Activated CD4-positive, alpha-beta T cell treated with anti-CD3 and anti-CD28 coated beads for 36 hours (primary cell): ENCODE results near the gene MECP2. TPM values are rescaled to one million over a fixed set of nuclear protein-coding genes. Genes with fewer than 3 reads are reported as not detected.
A peak's percentile ranks its signal among the peaks of the same experiment; 100 is the strongest.
"Not testable (repeated sequence)": the region's sequence is repeated elsewhere in the genome, so short reads cannot be mapped to it uniquely, and the experiment has no call there.

Source experiments
- ATAC-seq: fragments of 200-7000 bp; cut with Tn5 transposase; one replicate; pipeline ENCODE4 v1.10.0; 2021; ENCODE audit warnings: mild to moderate bottlenecking, moderate library complexity
- CTCF ChIA-PET: fragments of 350-600 bp; sonication (Branson Sonifier 250); formaldehyde crosslinking; loops from one replicate; lab custom pipeline; 2021; ENCODE audit warnings: antibody characterized with exemption; lab: Charles Lee
- POLR2A ChIA-PET: fragments of 350-600 bp; sonication (Branson Sonifier 250); formaldehyde crosslinking; loops from one replicate; lab custom pipeline; 2021; ENCODE audit warnings: antibody characterized with exemption, inconsistent platforms; lab: Charles Lee
- DNase-seq: peaks from one replicate; pipeline ENCODE4 v3.0.0-alpha.2; 2020
- H3K27ac Mint-ChIP-seq: one replicate; pipeline ENCODE4 v1.8.0; 2021; ENCODE audit warnings: mixed read lengths
- H3K27me3 Mint-ChIP-seq: one replicate; pipeline ENCODE4 v1.8.0; 2021; ENCODE audit warnings: mixed read lengths
- H3K36me3 Mint-ChIP-seq: one replicate; pipeline ENCODE4 v1.8.0; 2021; ENCODE audit warnings: low read depth, mixed read lengths
- H3K4me1 Mint-ChIP-seq: one replicate; pipeline ENCODE4 v1.8.0; 2021; ENCODE audit warnings: mixed read lengths
- H3K4me3 Mint-ChIP-seq: one replicate; pipeline ENCODE4 v1.8.0; 2021; ENCODE audit warnings: mild to moderate bottlenecking, moderate library complexity, mixed read lengths
- H3K9me3 Mint-ChIP-seq: one replicate; pipeline ENCODE4 v1.8.0; 2021; ENCODE audit warnings: low read depth, mixed read lengths
- intact Hi-C, 2 experiments: fragments of 100-400 bp; cut with DNase I in 1 of 2; cut with micrococcal nuclease in 1 of 2; formaldehyde crosslinking; loops; one replicate each; pipeline versions ENCODE4 v1.14.2 to v1.15.1; 2022 to 2024; cut with DNase I, micrococcal nuclease
- total RNA-seq, 2 experiments: library from RNA; stranded (reverse); gene quantifications; one replicate each; pipeline ENCODE4 v1.2.3, GENCODE V29; 2021

The MECP2 gene
- total RNA-seq, 2 experiments from 2014 or later = 50.7 to 60.0 TPM

DNA sequence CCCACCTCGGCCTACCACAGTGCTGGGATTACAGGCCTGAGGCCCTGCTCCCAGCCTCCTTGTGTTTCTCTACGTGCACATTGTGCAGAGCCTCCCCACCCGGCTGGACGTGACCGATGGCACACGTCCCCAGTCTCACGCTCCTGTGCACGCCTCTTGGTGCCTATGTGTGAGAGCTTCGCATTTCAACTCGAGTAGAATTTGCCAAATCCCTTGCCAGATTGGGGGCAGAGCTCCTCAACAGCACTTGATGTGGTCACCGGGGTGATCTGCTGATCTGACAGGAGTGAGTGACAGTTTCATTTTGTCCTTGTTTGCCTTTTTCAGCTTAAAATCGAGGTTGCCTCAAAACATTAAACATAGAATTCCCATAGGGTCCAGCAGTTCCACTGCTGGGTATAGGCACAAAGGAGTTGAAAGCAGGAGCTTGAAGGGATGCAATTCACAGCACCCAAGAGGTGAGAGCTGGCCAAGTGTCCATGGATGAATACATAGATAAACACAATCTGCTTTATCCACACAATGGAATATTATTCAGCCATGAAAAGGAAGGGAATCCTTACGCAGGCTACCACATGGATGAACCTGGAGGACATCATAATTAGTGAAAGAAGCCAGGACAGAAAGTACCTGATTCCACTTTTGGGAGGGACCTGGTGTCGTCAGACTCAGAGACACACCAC, 107.4 kb downstream of the MECP2 start:
- Mint-ChIP-seq H3K4me3 (peak overlapping the region; percentile 17), H3K4me1 (peaks cover 17% of the 10 kb centered on the region), H3K27ac (peak overlapping the region; percentile 43), H3K27me3 (no peaks in the 10 kb centered on the region), H3K9me3 (no peaks in the 10 kb centered on the region), H3K36me3 (no peaks in the 10 kb centered on the region)
- ChIA-PET CTCF (interaction anchor here (0.9 to 1.1 kb wide), 3 partner anchors 11 to 55 kb away, joined by 3 to 6 read pairs (median 3); partner anchors contain the start of gene NAA10), POLR2A (no interaction called here)
- no peak for ATAC-seq
- peak; percentile 44 for DNase-seq
- intact Hi-C loops = no loop called here

DNA sequence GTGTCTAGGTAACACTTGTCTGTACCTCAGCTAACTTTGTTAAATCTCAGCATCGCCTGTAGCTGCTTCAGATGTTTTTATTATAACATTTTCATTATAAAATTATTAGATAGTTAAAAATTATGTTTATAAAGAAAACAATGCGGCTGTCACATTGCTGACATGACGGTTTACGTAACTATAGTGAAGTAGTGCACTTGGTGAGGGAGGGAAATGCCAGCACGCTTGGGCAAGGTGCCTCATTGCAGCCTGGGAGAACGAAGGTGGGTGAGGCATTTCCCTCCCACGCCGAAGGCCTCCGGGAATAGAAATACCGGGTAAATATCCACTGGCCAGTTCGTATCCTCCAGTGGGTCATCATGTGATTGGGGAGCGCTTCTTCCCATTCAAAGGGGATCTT, 109.0 kb downstream of the MECP2 start:
- Mint-ChIP-seq H3K36me3 (no peaks in the 10 kb centered on the region), H3K4me3 (no peak overlapping the region), H3K27ac (no peak overlapping the region), H3K27me3 (no peaks in the 10 kb centered on the region), H3K4me1 (peaks cover 32% of the 10 kb centered on the region), H3K9me3 (no peaks in the 10 kb centered on the region)
- DNase-seq (no peak), ATAC-seq (no peak)
- ChIA-PET CTCF (no interaction called here), POLR2A (no interaction called here)
- intact Hi-C loops = no loop called here

DNA sequence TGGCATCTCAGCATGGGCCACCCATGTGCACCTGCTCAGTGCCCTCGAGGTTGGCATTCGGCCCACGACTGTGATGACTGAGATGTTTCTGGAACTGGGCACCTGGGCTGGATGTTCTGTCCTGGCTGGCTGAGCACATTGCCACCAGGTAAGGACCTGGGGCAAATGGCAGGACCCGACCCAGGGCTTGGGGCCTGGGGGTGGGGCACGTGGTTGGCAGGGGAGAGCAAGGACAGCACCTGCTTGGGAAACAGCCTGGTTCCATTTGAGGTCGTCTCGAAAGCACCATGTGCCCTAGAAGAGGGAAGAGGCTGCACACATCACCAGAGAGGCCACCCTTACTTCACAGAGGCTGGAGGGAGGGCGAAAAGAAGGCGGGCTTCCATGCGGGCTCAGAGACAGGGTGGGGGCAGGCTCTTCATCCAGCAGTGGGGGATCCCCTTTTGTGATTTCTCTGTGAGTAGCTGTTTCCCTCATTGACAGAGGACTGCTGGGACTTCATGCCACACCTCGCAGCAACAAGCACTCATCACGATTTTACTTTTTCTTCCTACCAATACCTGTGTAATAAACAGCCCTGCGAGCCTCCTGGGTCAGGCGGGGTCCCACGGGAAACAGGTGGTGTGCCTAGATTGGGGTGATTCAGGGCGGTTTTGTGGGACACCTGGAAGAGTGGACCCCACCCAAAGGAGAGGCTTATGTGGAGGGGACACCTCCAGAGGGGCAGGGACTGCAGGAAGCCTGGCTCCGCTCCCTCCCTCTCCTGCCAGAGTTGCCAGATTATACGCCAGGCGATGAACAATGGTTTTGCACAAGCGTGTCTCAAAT, 113.0 kb downstream of the MECP2 start:
- DNase-seq (peak; percentile 80), ATAC-seq (peak; percentile 64)
- peak overlapping the region; percentile 99 for H3K27ac Mint-ChIP-seq
- intact Hi-C loops = loop anchor here in 1 of 2 experiments (1.0 to 2.0 kb wide), 2 partner anchors 12 to 34 kb away; partner anchors contain the start of genes IRAK1 and TMEM187
- H3K4me1 Mint-ChIP-seq = peaks cover 49% of the 10 kb centered on the region
- H3K4me3 Mint-ChIP-seq = peak overlapping the region; percentile 78
- H3K9me3 Mint-ChIP-seq = no peaks in the 10 kb centered on the region
- ChIA-PET CTCF (interaction anchor here (0.5 to 0.8 kb wide), 2 partner anchors 11 to 152 kb away, joined by 3 to 5 read pairs; no protein-coding TSS in a partner anchor), POLR2A (interaction anchor here (1.0 kb wide), 1 partner anchor 11 kb away, joined by 3 read pairs; no protein-coding TSS in a partner anchor)
- H3K27me3 Mint-ChIP-seq = no peaks in the 10 kb centered on the region
- H3K36me3 Mint-ChIP-seq = peaks cover 7% of the 10 kb centered on the region

DNA sequence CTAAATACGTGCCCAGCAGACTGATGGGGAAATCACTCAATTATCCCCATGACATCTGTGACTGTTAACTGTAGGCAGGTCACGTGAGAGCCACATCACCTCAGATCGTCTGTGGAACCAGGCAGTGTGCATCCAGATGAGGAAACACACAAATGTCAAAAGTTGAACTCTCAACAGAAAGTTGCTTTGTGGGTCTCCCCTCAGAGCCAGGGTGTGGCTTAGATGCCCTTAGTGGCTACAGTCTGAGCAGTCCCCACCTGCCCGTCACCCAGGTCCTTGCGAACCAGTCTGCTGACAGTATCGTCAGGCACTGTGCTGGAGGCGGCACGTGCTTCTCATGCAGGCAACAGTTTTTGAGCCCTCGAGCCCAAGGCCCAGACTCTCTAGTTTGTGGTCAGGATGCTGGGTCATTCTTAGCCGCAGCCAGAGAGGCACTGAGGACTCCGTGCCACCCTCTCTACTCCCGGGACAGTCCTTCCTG, 114.2 kb downstream of the MECP2 start:
- Mint-ChIP-seq H3K27me3 (no peaks in the 10 kb centered on the region), H3K36me3 (peaks cover 7% of the 10 kb centered on the region), H3K4me3 (no peak overlapping the region), H3K27ac (peak overlapping the region; percentile 70), H3K4me1 (peaks cover 45% of the 10 kb centered on the region), H3K9me3 (no peaks in the 10 kb centered on the region)
- intact Hi-C loops = no loop called here
- ChIA-PET POLR2A (no interaction called here), CTCF (no interaction called here)
- DNase-seq (peak; percentile 45), ATAC-seq (no peak)

DNA sequence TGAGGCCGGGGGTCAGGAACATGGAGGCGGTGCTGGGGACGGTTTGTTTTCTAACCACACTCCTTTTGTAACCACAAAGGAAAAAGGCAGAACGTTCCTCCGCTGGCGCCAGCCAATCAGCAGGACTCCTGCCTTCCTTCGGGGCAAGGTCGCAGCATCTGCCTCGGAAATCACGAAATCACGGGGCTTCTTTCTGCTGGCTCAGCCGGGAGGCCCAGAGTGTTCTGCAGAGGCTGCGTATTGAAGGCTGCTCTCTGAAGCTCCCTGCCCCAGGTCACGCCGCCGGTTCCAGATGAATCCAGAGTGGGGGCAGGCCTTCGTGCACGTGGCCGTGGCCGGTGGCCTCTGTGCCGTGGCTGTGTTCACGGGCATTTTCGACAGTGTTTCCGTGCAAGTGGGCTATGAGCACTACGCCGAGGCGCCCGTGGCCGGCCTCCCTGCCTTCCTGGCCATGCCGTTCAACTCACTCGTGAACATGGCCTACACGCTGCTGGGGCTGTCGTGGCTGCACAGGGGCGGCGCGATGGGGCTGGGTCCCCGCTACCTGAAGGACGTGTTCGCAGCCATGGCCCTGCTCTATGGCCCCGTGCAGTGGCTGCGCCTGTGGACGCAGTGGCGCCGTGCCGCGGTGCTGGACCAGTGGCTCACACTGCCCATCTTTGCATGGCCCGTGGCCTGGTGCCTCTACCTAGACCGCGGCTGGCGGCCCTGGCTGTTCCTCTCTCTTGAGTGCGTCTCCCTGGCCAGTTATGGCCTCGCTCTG, 115.6 kb downstream of the MECP2 start:
- Mint-ChIP-seq H3K4me3 (peak overlapping the region; percentile 62), H3K4me1 (peaks cover 45% of the 10 kb centered on the region), H3K36me3 (peaks cover 7% of the 10 kb centered on the region), H3K27ac (peak overlapping the region; percentile 96), H3K27me3 (no peaks in the 10 kb centered on the region), H3K9me3 (no peaks in the 10 kb centered on the region)
- ChIA-PET CTCF (interaction anchor here (0.6 to 1.3 kb wide), 4 partner anchors 21 to 346 kb away, joined by 3 read pairs; no protein-coding TSS in a partner anchor), POLR2A (interaction anchor here (0.6 to 0.8 kb wide), 2 partner anchors 56 to 392 kb away, joined by 4 read pairs; partner anchors contain the start of gene ARHGAP4)
- ATAC-seq = peak; percentile 43
- intact Hi-C loops = no loop called here
- peak; percentile 82 for DNase-seq

DNA sequence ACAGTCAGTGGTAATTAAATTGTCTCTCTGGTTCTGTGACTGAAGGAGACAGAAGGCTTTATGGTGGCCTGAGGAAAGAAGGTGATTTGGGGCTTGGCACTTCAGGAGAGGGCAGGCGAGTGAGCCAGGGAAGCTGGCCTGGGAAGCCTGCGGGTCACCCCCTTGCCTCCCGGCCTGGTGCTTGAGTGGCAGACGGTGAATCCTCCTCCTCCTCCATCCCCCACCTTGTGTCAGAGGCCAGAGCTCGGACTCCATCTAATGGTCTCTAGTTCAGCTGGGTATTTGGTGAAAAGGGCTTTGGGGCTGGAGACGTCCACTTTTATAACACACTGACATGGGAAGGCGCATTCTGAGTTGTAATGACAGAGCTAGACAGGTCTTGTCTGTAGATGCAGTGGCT, 116.3 kb downstream of the MECP2 start:
- ChIA-PET CTCF (interaction anchor here (0.6 to 1.3 kb wide), 4 partner anchors 22 to 346 kb away, joined by 3 read pairs; no protein-coding TSS in a partner anchor), POLR2A (interaction anchor here (0.6 to 0.8 kb wide), 2 partner anchors 56 to 392 kb away, joined by 4 read pairs; partner anchors contain the start of gene ARHGAP4)
- Mint-ChIP-seq H3K4me3 (peak overlapping the region; percentile 62), H3K4me1 (peaks cover 45% of the 10 kb centered on the region), H3K9me3 (no peaks in the 10 kb centered on the region), H3K27ac (peak overlapping the region; percentile 96), H3K27me3 (no peaks in the 10 kb centered on the region), H3K36me3 (peaks cover 7% of the 10 kb centered on the region)
- intact Hi-C loops = no loop called here
- DNase-seq (no peak), ATAC-seq (no peak)

DNA sequence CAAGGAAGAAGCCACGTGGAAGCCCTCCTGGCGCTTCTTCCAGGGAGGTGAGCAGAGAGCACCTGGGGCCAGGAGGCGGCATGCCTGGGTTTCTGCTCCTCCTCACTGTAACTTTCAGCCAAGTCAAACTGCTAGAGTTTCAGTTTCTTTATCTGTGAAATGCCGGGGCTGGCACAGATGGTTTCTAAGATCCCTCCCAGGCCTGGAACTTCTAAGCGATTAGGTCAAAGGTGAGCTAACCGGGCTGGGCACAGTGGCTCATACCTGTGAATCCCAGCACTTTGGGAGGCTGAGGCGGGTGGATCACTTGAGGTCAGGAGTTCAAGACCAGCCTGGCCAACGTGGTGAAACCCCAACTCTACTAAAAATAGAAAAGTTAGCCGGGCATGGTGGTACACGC, 117.1 kb downstream of the MECP2 start:
- Mint-ChIP-seq H3K4me1 (peaks cover 48% of the 10 kb centered on the region), H3K4me3 (peak overlapping the region; percentile 62), H3K27ac (peak overlapping the region; percentile 96)
- intact Hi-C loops, H3K9me3 Mint-ChIP-seq, H3K36me3 Mint-ChIP-seq, H3K27me3 Mint-ChIP-seq: not testable (repeated sequence)
- ATAC-seq (peak; percentile 54), DNase-seq (peak; percentile 50)
- ChIA-PET CTCF (interaction anchor here (0.6 kb wide), 1 partner anchor 166 kb away, joined by 3 read pairs; no protein-coding TSS in a partner anchor), POLR2A (interaction anchor here (0.6 kb wide), 1 partner anchor 120 kb away, joined by 3 read pairs; no protein-coding TSS in a partner anchor)

DNA sequence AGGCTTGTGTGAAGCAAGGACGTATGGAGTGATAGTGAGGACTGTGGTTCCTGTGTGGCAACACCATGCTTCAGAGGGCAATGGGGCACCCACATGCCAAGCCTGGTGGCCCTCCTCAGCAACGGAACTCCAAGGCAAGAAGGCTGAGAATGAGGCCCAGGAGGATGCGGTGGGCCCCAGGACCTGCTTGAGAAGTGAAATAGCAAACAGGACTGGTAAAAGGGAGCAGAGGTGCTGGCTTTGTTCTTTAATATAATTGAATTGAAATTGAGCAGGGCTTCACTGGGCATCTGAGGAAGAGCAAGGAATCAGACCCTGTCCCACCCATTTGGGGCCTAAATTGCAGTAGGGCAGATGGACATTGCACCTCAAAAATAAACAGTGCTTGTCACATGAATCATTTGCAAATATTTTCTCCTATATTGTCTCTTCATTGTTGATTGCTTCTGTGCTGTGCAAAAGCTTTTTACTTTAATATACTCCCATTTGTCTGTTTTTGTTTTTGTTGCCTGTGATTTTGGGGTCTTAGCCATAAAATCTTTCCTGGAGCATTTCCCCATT, 122.7 kb downstream of the MECP2 start:
- ATAC-seq (no peak), DNase-seq (no peak)
- H3K4me3 Mint-ChIP-seq = peak overlapping the region; percentile 88
- no peaks in the 10 kb centered on the region for H3K9me3 Mint-ChIP-seq
- H3K27me3 Mint-ChIP-seq = no peaks in the 10 kb centered on the region
- H3K4me1 Mint-ChIP-seq = peaks cover 16% of the 10 kb centered on the region
- peaks cover 8% of the 10 kb centered on the region for H3K36me3 Mint-ChIP-seq
- peak overlapping the region; percentile 97 for H3K27ac Mint-ChIP-seq
- CTCF ChIA-PET = interaction anchor here (0.6 kb wide), 1 partner anchor 566 kb away, joined by 3 read pairs; no protein-coding TSS in a partner anchor
- POLR2A ChIA-PET = no interaction called here
- intact Hi-C loops = loop anchor here (5.0 to 10.0 kb wide), 4 partner anchors 47 to 787 kb away; partner anchors contain the start of genes ATP6AP1 (in 1 of the 2), DKC1 (in 1 of the 2), EMD (in 1 of the 2) and FLNA (in 1 of the 2)

DNA sequence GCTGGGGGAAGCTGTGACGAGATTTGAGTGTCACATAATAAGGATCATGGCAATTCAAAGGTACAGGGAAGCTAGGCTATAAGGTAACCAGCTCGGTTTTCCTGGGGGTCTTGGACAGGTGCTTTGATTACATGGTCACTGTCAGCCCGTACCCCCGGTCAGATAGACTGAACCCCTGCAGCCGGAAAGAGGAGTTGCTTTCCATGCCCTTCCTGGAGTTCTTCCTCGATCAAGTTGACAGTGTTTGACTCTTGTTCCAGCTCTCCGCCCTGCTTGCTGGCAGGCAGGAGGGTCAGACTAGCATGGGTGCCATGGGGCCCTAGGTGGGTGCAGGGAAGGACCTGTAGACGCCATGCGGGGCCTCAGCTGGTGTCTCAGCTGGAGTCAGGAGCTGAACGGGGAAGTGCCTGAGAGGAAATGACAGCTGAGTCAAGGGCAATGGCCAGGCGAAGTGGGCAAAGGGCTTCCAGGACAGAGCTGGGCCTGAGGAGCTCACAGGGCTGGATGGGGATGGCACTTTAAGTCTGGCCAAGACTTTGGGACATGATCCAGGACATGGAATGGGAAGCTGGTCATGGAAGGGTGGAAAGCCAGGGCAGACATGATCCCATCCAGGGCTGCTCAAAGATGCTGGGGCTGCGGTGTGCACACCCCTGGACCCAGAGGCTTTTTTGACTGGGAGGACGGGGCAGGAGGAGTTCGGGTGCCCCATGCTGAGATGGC, 123.4 kb downstream of the MECP2 start:
- no peak for ATAC-seq
- H3K9me3 Mint-ChIP-seq = no peaks in the 10 kb centered on the region
- H3K36me3 Mint-ChIP-seq = peaks cover 14% of the 10 kb centered on the region
- no peak for DNase-seq
- POLR2A ChIA-PET = interaction anchor here (0.9 kb wide), 1 partner anchor 11 kb away, joined by 3 read pairs; no protein-coding TSS in a partner anchor
- CTCF ChIA-PET = interaction anchor here (0.6 to 1.1 kb wide), 4 partner anchors 10 to 567 kb away, joined by 3 to 4 read pairs (median 3); no protein-coding TSS in a partner anchor
- H3K27ac Mint-ChIP-seq = peak overlapping the region; percentile 97
- peak overlapping the region; percentile 88 for H3K4me3 Mint-ChIP-seq
- H3K4me1 Mint-ChIP-seq = peaks cover 16% of the 10 kb centered on the region
- H3K27me3 Mint-ChIP-seq = no peaks in the 10 kb centered on the region
- intact Hi-C loops = loop anchor here (5.0 to 10.0 kb wide), 4 partner anchors 48 to 788 kb away; partner anchors contain the start of genes ATP6AP1 (in 1 of the 2), DKC1 (in 1 of the 2), EMD (in 1 of the 2) and FLNA (in 1 of the 2)
